GM18526 (cell line): ENCODE results near the gene SCAP.

Experiments
- POLR2A ChIP-seq: IDR thresholded peaks from 3 replicates; pipeline ENCODE4 v1.6.1; 2011; ENCODE audit not compliant: insufficient read length; ENCODE audit errors: extremely low read depth

Gene SCAP

DNA sequence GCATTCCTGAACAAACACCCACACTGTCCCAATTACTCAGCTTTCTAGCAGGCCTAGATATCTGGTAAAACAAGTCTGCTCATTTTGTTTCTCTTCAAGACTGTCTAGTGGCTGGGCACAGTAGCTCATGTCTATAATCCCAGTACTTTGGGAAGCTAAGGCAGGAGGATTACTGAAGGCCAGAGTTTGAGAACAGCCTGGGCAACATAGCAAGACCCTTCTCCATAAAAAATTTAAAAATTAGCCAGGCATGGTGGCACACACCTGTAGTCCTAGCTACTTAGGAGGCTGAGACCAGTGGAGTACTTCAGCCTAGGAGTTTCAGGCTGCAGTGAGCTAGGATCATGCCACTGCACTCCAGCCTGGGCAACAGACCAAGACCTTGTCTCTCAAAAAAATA is 101.2 kb downstream of the SCAP start:
- TF ChIP-seq POLR2A, result no peak

GRCh38 chr3:47370887-47371697 is 104.6 kb downstream of the SCAP start:
- TF ChIP-seq POLR2A, result no peak

GRCh38 chr3:47367631-47368030 is 108.1 kb downstream of the SCAP start:
- no peak for TF ChIP-seq POLR2A

DNA sequence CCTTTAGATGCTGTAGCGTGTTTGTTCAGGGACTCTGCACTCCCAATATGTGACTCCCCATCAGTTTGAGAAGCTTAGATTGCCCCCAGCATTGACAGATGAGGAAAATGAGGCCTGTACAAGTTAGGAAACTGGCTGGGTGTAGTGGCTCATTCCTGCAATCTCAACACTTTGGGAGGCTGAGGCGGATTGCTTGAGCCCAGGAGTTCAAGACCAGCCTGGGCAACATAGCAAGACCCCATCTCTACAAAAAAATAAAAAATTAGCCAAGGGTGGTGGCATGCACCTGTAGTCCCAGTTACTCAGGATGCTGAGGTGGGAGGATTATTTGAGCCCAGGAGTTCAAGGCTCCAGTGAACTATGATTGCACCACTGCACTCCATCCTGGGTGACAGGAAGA is 108.9 kb downstream of the SCAP start:
- no peak for TF ChIP-seq POLR2A

GRCh38 chr3:47365213-47366153 is 110.3 kb downstream of the SCAP start:
- no peak for TF ChIP-seq POLR2A
